H1 (cell line): Measurements from ENCODE around the gene ZBTB20. TPM values are rescaled to one million over a fixed set of nuclear protein-coding genes. Genes with fewer than 3 reads are reported as not detected.

Experiments used
- CTCF ChIA-PET: fragments of 300-600 bp; sonication (Branson Sonifier 250); formaldehyde crosslinking; loops from one replicate; lab custom pipeline; 2021; ENCODE audit not compliant: partially characterized antibody; lab: Charles Lee
- POLR2A ChIA-PET: fragments of 300-600 bp; sonication (Branson Sonifier 250); formaldehyde crosslinking; loops from one replicate; lab custom pipeline; 2021; ENCODE audit warnings: inconsistent platforms; ENCODE audit not compliant: partially characterized antibody; lab: Charles Lee
- DNase-seq, 2 experiments: peaks; one replicate each; pipeline versions ENCODE4 v3.0.0 to v3.0.0-alpha.2; 2010 to 2022; ENCODE audit warnings: low spot score in 2 of 2, low read depth in 1 of 2, mixed read lengths in 1 of 2
- FAIRE-seq: peaks from 2 replicates; lab custom pipeline; 2011; peaks lifted over from hg19 to GRCh38; lab: Jason Lieb, UNC
- H2AFZ ChIP-seq: 2 replicates; pipeline ENCODE4 v1.8.1; 2012; ENCODE audit warnings: low read length, inconsistent platforms
- H2AK5ac ChIP-seq: 2 replicates; pipeline ENCODE4 v1.6.1; 2013; ENCODE audit warnings: low read depth, low read length
- H2BK120ac ChIP-seq: replicated peaks from 2 replicates; pipeline ENCODE3; 2013; ENCODE audit warnings: low read depth, low read length, inconsistent platforms
- H2BK12ac ChIP-seq: 2 replicates; pipeline ENCODE4 v1.6.1; 2013; ENCODE audit warnings: low read depth, low read length
- H2BK15ac ChIP-seq: 2 replicates; pipeline ENCODE4 v1.6.1; 2013; ENCODE audit warnings: low read length
- H2BK20ac ChIP-seq: 2 replicates; pipeline ENCODE4 v1.6.1; 2013; ENCODE audit warnings: low read length
- H2BK5ac ChIP-seq: 2 replicates; pipeline ENCODE4 v1.6.1; 2013; ENCODE audit warnings: low read depth, low read length
- H3K14ac ChIP-seq: 2 replicates; pipeline ENCODE4 v1.6.1; 2013; ENCODE audit warnings: inconsistent platforms; ENCODE audit not compliant: insufficient read length
- H3K18ac ChIP-seq: 2 replicates; pipeline ENCODE4 v1.6.1; 2013; ENCODE audit warnings: low read length; ENCODE audit errors: extremely low read depth
- H3K23ac ChIP-seq: 2 replicates; pipeline ENCODE4 v1.6.1; 2013; ENCODE audit warnings: inconsistent platforms; ENCODE audit not compliant: insufficient read length
- H3K23me2 ChIP-seq: 2 replicates; pipeline ENCODE4 v1.6.1; 2013; ENCODE audit warnings: low read depth, low read length
- H3K27ac ChIP-seq: 2 replicates; pipeline ENCODE4 v1.6.1; 2011; ENCODE audit warnings: low read depth, low read length, inconsistent platforms
- H3K27me3 ChIP-seq, 4 experiments: replicated peaks in 1 of 4; 1 replicate in 1 of 4; 2 replicates in 3 of 4; pipeline versions ENCODE4 v1.6.1 to v1.8.1; 2011 to 2013; ENCODE audit warnings: low read length in 3 of 4, mild to moderate bottlenecking in 3 of 4, inconsistent platforms in 2 of 4, mixed read lengths in 2 of 4, moderate library complexity in 1 of 4; ENCODE audit not compliant: control insufficient read depth in 3 of 4, insufficient read depth in 3 of 4; ENCODE audit errors: extremely low read depth in 1 of 4
- H3K36me3 ChIP-seq, 4 experiments: 2 replicates each; pipeline versions ENCODE4 v1.6.1 to v1.8.1; 2011 to 2013; ENCODE audit warnings: mild to moderate bottlenecking in 4 of 4, low read length in 3 of 4, moderate library complexity in 2 of 4, control low read depth in 1 of 4, inconsistent platforms in 1 of 4; ENCODE audit not compliant: insufficient read depth in 4 of 4, control insufficient read depth in 2 of 4
- H3K4ac ChIP-seq: replicated peaks from 2 replicates; pipeline ENCODE3; 2013; ENCODE audit warnings: low read length, low read depth, mixed read lengths, inconsistent platforms; ENCODE audit not compliant: insufficient read length
- H3K4me1 ChIP-seq, 4 experiments: replicated peaks in 1 of 4; 1 replicate in 1 of 4; 2 replicates in 3 of 4; pipeline versions ENCODE4 v1.6.1 to v1.8.1; 2011 to 2013; ENCODE audit warnings: low read length in 3 of 4, inconsistent platforms in 2 of 4, mixed read lengths in 1 of 4; ENCODE audit not compliant: insufficient read depth in 4 of 4, control insufficient read depth in 3 of 4
- H3K4me2 ChIP-seq, 2 experiments: 2 replicates each; pipeline versions ENCODE4 v1.6.1 to v1.8.1; 2011 to 2013; ENCODE audit warnings: low read depth in 2 of 2, low read length in 2 of 2, control low read depth in 1 of 2, inconsistent platforms in 1 of 2, mild to moderate bottlenecking in 1 of 2; ENCODE audit not compliant: insufficient read depth in 1 of 2
- H3K4me3 ChIP-seq, 4 experiments: fragments of 200-600, 300-600 bp in 1 of 4; sonication (generic), shearing (Covaris generic), sonication (Bioruptor Twin) in 1 of 4; 2 replicates each; pipeline versions ENCODE4 v1.5.1 to v1.8.1; 2011 to 2016; ENCODE audit warnings: low read length in 4 of 4, low read depth in 3 of 4, control low read depth in 2 of 4, inconsistent platforms in 2 of 4, mild to moderate bottlenecking in 2 of 4, mixed read lengths in 1 of 4, moderate library complexity in 1 of 4; ENCODE audit not compliant: insufficient read depth in 2 of 4; ENCODE audit errors: extremely low read depth in 1 of 4
- H3K56ac ChIP-seq: replicated peaks from 2 replicates; pipeline ENCODE3; 2013; ENCODE audit warnings: low read depth, mild to moderate bottlenecking, mixed read lengths, low read length, inconsistent platforms; ENCODE audit not compliant: insufficient read length
- H3K79me1 ChIP-seq: 2 replicates; pipeline ENCODE4 v1.6.1; 2013; ENCODE audit warnings: low read depth, low read length, control low read depth
- H3K79me2 ChIP-seq, 2 experiments: 2 replicates each; pipeline versions ENCODE4 v1.6.1 to v1.8.1; 2012 to 2013; ENCODE audit warnings: low read length in 2 of 2, mild to moderate bottlenecking in 2 of 2, inconsistent platforms in 1 of 2; ENCODE audit not compliant: insufficient read depth in 2 of 2, control insufficient read depth in 1 of 2
- H3K9ac ChIP-seq, 4 experiments: replicated peaks in 1 of 4; 1 replicate in 1 of 4; 2 replicates in 3 of 4; pipeline versions ENCODE4 v1.6.1 to v1.8.1; 2011 to 2013; ENCODE audit warnings: low read depth in 3 of 4, low read length in 3 of 4, control low read depth in 2 of 4, mild to moderate bottlenecking in 2 of 4, moderate library complexity in 2 of 4, inconsistent platforms in 1 of 4; ENCODE audit errors: extremely low read depth in 1 of 4
- H3K9me3 ChIP-seq, 2 experiments: 2 replicates each; pipeline versions ENCODE4 v1.6.1 to v1.8.1; 2012 to 2013; ENCODE audit warnings: mild to moderate bottlenecking in 2 of 2, moderate library complexity in 2 of 2, control low read depth in 1 of 2, inconsistent platforms in 1 of 2, low read depth in 1 of 2, low read length in 1 of 2, mixed read lengths in 1 of 2; ENCODE audit not compliant: insufficient read depth in 2 of 2
- H4K20me1 ChIP-seq, 2 experiments: replicated peaks in 1 of 2; 2 replicates each; pipeline versions ENCODE3 to v1.8.1; 2011 to 2013; ENCODE audit warnings: inconsistent platforms in 2 of 2, low read length in 2 of 2, mild to moderate bottlenecking in 1 of 2; ENCODE audit not compliant: insufficient read depth in 2 of 2, control insufficient read depth in 1 of 2
- H4K5ac ChIP-seq: 2 replicates; pipeline ENCODE4 v1.6.1; 2013; ENCODE audit warnings: low read length, low read depth, mixed read lengths, inconsistent platforms; ENCODE audit not compliant: insufficient read length
- H4K8ac ChIP-seq: 2 replicates; pipeline ENCODE4 v1.8.0; 2013; ENCODE audit warnings: mild to moderate bottlenecking, moderate library complexity, low read length, inconsistent platforms; ENCODE audit not compliant: insufficient read depth; ENCODE audit errors: extremely low read depth
- H4K91ac ChIP-seq: replicated peaks from 2 replicates; pipeline ENCODE3; 2013; ENCODE audit warnings: low read length, mixed read lengths, inconsistent platforms; ENCODE audit not compliant: insufficient read length
- ATF3 ChIP-seq: IDR thresholded peaks from 2 replicates; pipeline ENCODE4 v1.6.1; 2011; ENCODE audit warnings: low read depth, mild to moderate bottlenecking, low read length; ENCODE audit not compliant: insufficient read depth
- CHD1 ChIP-seq: IDR thresholded peaks from 2 replicates; pipeline ENCODE4 v1.6.1; 2012; ENCODE audit warnings: low read depth, low read length, improper control_type of control experiment
- FOSL1 ChIP-seq: IDR thresholded peaks from 2 replicates; pipeline ENCODE4 v1.6.1; 2011; ENCODE audit warnings: mild to moderate bottlenecking, low read depth, low read length, moderate library complexity; ENCODE audit not compliant: insufficient read depth
- HDAC6 ChIP-seq: IDR thresholded peaks from one replicate; pipeline ENCODE4 v1.7.1; 2012; ENCODE audit warnings: low read depth, mild to moderate bottlenecking, inconsistent platforms, low read length, moderate library complexity
- POU5F1 ChIP-seq: IDR thresholded peaks from 2 replicates; pipeline ENCODE4 v1.6.1; 2011; ENCODE audit warnings: low read depth, mild to moderate bottlenecking, low read length, moderate library complexity
- RAD21 ChIP-seq, 2 experiments: IDR thresholded peaks in 1 of 2; conservative IDR thresholded peaks in 1 of 2; 2 replicates each; pipeline ENCODE4 v1.6.1; 2011; ENCODE audit warnings: low read depth in 2 of 2, low read length in 2 of 2, improper control_type of control experiment in 1 of 2, inconsistent platforms in 1 of 2, mild to moderate bottlenecking in 1 of 2, moderate library complexity in 1 of 2
- RFX5 ChIP-seq: IDR thresholded peaks from 2 replicates; pipeline ENCODE4 v1.6.1; 2011; ENCODE audit warnings: low read depth, low read length, improper control_type of control experiment, borderline replicate concordance
- SIRT6 ChIP-seq: IDR thresholded peaks from one replicate; pipeline ENCODE4 v1.7.1; 2012; ENCODE audit warnings: low read length, inconsistent platforms
- SP4 ChIP-seq: IDR thresholded peaks from 2 replicates; pipeline ENCODE4 v1.6.1; 2012; ENCODE audit warnings: low read length, inconsistent platforms
- TCF12 ChIP-seq: IDR thresholded peaks from 2 replicates; pipeline ENCODE4 v1.6.1; 2011; ENCODE audit warnings: low read depth, mild to moderate bottlenecking, low read length
- WGBS, 2 experiments: shearing (Covaris generic) in 1 of 2; methylation state at CpG; one replicate each; pipeline versions ENCODE4 v1.1.6 to v1.1.7; 2013 to 2015; ENCODE audit warnings: low lambda C conversion rate in 2 of 2, mixed read lengths in 2 of 2, inconsistent platforms in 1 of 2, low coverage in 1 of 2, missing lambda C conversion rate in 1 of 2; ENCODE audit not compliant: insufficient replicate concordance in 2 of 2, insufficient coverage in 1 of 2, insufficient read length in 1 of 2; ENCODE audit errors: extremely low coverage in 1 of 2, missing lambda C conversion rate in 1 of 2; 5-methylcytosine and 5-hydroxymethylcytosine counted together
- polyA plus RNA-seq, 7 experiments: library from polyadenylated mRNA; depleted of rRNA in 3 of 7; stranded (reverse) in 5 of 7; unstranded in 2 of 7; fragments of >200 nt in 5 of 7; fragments of 200-250 nt in 2 of 7; gene quantifications; 1 replicate in 5 of 7; 2 replicates in 1 of 7; 4 replicates in 1 of 7; pipeline versions ENCODE4 v1.2.1 to v1.2.3, GENCODE V29; 2011 to 2013; ENCODE audit warnings: missing spikeins in 2 of 7, mixed read lengths in 2 of 7
- total RNA-seq: library from RNA; stranded (reverse); fragmentation: NEBNext Ultra II Directional; extraction: Animal tissue kit (Norgen Biotek cat#: 25700); gene quantifications from 2 replicates; pipeline ENCODE4 v1.2.1, GENCODE V29; 2021

ZBTB20 gene
- total and polyA plus RNA-seq, 2 of the 8 experiments (the other 6 are each of a cell fraction or from before 2014, with no cell fraction given): 0.35 to 1.3 TPM

- CTCF ChIA-PET: interaction anchor here (0.6 to 4.8 kb wide), 2 partner anchors 15 to 292 kb away, joined by 3 to 38 read pairs; no protein-coding TSS in a partner anchor
- Histone ChIP-seq H2BK12ac (no peak overlapping the region), H3K4me2 (no peak overlapping the region)
- no peak for TF ChIP-seq RAD21 (IDR thresholded peaks at IDR 0.05 in 1 of 2, conservative IDR thresholded peaks at IDR 0.05 in 1 of 2; ENCODE audit: low read depth in 2 of 2, low read length in 2 of 2)
- no peak for TF ChIP-seq FOSL1
- no peak for TF ChIP-seq SIRT6
- no peak for TF ChIP-seq POU5F1
- TF ChIP-seq CHD1: no peak
- no peak for TF ChIP-seq RFX5
- TF ChIP-seq TCF12: no peak
- no peak for TF ChIP-seq HDAC6
- no peak for TF ChIP-seq ATF3
- no peak for TF ChIP-seq SP4
These were observed 711.5 kb downstream of the ZBTB20 start for GRCh38 chr3:114435386-114436115.

More at GRCh38 chr3:114435386-114436115, 711.5 kb downstream of the ZBTB20 start:
- H3K4me3 ChIP-seq: no peak overlapping the region
- H3K4ac ChIP-seq: no peak overlapping the region
- no peaks in the 10 kb centered on the region for H4K20me1 ChIP-seq
- H2BK15ac ChIP-seq: no peak overlapping the region
- no peak overlapping the region for H3K27ac ChIP-seq
- no peak for FAIRE-seq
- no peak overlapping the region for H4K91ac ChIP-seq
- H3K36me3 ChIP-seq: no peaks in the 10 kb centered on the region
- H2BK120ac ChIP-seq: no peak overlapping the region
- H3K14ac ChIP-seq: no peak overlapping the region
- H3K23me2 ChIP-seq: no peaks in the 10 kb centered on the region; the same call in 1 of the 2 replicates
- H3K23ac ChIP-seq: no peak overlapping the region
- H3K79me1 ChIP-seq: no peaks in the 10 kb centered on the region
- H2BK20ac ChIP-seq: no peak overlapping the region
- no peaks in the 10 kb centered on the region for H3K9me3 ChIP-seq
- H3K56ac ChIP-seq: no peak overlapping the region
- H4K8ac ChIP-seq: no peak overlapping the region
- no peaks in the 10 kb centered on the region for H3K27me3 ChIP-seq
- no peaks in the 10 kb centered on the region for H3K4me1 ChIP-seq
- H3K9ac ChIP-seq: no peak overlapping the region
- H2BK5ac ChIP-seq: no peak overlapping the region
- no peak overlapping the region for H2AK5ac ChIP-seq
- H2AFZ ChIP-seq: no peak overlapping the region
- POLR2A ChIA-PET: no interaction called here
- H3K79me2 ChIP-seq: no peaks in the 10 kb centered on the region
- H4K5ac ChIP-seq: no peak overlapping the region
- DNase-seq: no peak
- H3K18ac ChIP-seq: no peak overlapping the region
- WGBS, 2 experiments: 88% methylated on average over 5 of the region's 5 CpGs; no CpG with 5 or more reads in 1 of the 2 experiments
